ENCODE data around the gene MFNG.

DNA sequence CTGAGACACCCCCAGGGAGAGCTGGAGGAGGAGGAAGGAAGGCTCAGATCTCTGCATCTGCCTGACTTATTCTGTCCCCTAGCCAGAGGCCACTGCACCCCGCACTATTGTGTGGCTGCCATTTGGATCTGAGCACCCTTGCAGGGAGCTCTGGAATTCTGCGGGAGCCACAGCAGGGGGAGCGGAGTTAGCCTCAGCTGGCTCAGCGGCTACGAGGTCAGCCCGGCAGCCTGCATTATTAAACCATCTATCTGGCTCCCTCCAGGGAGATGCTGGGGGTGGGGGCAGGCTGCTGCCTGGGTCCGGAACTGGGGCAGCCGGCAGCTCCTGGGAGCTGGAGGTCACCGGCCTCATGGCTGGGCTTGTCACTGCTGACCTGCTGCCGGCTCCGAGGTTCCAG, 52.4 kb downstream of the MFNG start:
- TF ChIP-seq, protein P1, sequence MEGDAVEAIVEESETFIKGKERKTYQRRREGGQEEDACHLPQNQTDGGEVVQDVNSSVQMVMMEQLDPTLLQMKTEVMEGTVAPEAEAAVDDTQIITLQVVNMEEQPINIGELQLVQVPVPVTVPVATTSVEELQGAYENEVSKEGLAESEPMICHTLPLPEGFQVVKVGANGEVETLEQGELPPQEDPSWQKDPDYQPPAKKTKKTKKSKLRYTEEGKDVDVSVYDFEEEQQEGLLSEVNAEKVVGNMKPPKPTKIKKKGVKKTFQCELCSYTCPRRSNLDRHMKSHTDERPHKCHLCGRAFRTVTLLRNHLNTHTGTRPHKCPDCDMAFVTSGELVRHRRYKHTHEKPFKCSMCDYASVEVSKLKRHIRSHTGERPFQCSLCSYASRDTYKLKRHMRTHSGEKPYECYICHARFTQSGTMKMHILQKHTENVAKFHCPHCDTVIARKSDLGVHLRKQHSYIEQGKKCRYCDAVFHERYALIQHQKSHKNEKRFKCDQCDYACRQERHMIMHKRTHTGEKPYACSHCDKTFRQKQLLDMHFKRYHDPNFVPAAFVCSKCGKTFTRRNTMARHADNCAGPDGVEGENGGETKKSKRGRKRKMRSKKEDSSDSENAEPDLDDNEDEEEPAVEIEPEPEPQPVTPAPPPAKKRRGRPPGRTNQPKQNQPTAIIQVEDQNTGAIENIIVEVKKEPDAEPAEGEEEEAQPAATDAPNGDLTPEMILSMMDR (conservative IDR thresholded peaks at IDR 0.05; ENCODE audit: low read length), result no peak
- TF ChIP-seq EZH2phosphoT487 (IDR thresholded peaks at IDR 0.05; ENCODE audit: borderline replicate concordance, low read depth, low read length), result no peak
